ENCODE results near the gene HS6ST3.

The HS6ST3 gene

DNA sequence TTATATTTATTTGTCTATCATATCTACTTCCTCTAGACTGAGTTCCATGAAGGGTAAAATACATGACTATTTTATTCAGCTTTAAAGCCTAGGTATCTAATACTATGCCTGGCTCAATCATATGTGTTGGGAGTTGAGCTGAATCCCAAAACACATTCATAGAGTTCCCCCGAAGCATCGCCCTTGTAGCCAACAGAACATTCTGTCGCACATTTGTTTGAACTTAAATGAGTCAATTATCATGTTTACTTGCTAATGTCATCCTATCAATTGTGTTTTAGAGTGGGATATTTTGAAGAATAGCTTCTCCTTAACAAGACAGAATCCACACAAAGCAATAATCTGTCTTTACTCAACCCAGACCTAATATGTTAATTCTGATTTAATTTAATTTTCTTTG is 252.4 kb downstream of the HS6ST3 start:
- no peak for DNase-seq

- DNase-seq, result no peak
Measured at GRCh38 chr13:96342852-96343465, 253.1 kb downstream of the HS6ST3 start.

DNA sequence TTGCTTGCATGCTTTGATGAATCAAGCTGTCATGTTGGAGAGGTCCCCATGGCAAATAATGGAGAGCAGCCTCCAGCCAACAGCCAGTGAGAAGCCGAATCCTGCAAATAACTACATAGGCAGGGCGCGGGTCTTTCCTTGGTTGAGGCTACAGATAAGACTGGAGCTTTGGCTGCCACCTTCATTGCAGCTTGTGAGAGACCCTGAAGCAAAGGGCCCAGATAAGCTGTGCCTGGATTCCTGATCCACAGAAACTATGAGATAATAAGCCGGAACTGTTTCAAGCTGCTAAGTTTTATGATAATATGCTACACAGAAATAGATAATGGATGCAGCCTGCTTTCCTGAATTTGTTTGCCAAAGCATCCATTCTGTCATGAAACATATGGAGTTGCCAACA is 257.0 kb downstream of the HS6ST3 start:
- no peak for DNase-seq

GRCh38 chr13:96373597-96373996 is 283.7 kb downstream of the HS6ST3 start:
- no peak for DNase-seq

DNA sequence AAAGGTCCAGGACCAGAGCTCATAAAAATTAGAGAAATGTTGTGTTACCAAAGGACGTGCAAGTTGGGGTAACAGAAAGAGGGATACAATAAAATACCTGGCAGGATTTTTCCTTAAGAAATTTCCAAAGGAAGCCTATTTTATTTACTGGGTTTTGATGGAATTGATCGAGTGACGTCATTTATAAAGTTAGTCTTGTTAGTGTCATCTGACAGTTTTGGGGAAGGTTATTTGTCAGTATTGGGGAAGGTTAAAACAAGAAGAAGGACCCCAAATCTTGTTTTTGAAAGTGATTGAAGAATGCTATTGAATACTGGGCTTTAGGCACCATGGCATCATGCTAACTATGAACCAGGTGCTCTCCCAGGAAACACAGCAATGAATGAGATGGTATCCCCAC is 287.9 kb downstream of the HS6ST3 start:
- no peak for DNase-seq

GRCh38 chr13:96379967-96380366 is 290.1 kb downstream of the HS6ST3 start:
- no peak for DNase-seq

DNA sequence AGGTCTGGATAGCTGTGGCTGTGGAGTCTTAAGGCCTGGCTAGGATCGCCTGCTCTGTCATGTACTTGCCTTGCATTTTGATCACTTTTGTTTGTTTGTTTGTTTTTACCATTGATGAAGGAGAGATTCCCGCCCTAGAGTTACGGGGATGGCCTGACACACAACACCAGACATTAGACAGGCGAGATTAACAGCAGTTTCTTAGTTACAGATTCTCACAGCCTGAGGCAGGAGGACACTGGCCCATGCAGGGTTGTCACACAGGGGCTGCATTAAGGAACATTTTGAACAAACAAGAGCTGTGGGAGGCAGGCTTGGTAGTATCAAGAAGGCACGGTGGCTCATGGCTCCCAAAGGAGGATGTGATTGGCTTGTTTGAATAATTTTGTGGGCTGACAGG is 291.8 kb downstream of the HS6ST3 start:
- DNase-seq, result no peak

DNA sequence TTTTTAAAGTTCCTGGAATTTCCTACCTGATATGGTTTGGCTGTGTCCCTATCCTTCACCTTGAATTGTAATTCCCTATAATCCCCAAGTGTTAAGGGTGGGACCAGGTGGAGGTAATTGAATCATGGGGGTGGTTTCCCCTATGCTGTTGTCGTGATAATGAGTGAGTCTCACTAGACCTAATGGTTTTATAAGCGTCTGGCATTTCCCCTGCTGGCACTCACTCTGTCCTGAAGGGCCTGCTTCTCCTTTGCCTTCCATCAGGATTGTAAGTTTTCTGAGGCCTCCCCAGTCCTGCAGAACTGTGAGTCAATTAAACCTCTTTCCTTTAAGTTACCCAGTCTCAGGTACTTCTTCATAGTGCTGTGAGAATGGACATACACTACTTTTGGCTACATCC is 298.7 kb downstream of the HS6ST3 start:
- DNase-seq, result no peak

GRCh38 chr13:96391606-96392005 is 301.7 kb downstream of the HS6ST3 start:
- no peak for DNase-seq

- DNase-seq, result no peak
Measured at GRCh38 chr13:96397807-96398206, 307.9 kb downstream of the HS6ST3 start.

- no peak for DNase-seq
Measured at GRCh38 chr13:96398486-96398885, 308.6 kb downstream of the HS6ST3 start.

DNA sequence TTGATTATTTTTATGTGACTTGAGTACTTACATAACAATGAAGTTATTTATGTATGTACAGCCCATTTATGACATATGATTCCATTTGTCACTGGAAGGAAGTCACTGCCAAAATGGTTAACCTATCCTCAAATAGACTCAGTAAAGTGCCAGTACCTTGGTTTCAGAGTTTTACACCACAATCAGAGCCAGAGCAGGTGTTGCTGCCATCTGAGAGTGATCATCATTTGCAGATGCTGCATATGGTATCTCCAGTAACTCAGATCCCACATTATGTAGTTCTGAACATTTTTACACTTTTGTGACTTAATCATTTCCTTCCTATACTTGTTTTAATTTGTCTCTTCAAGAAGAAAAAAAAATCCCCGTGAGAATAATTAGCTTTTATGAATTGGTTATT is 313.3 kb downstream of the HS6ST3 start:
- DNase-seq, result no peak

- no peak for DNase-seq
Measured at GRCh38 chr13:96403651-96404050, 313.7 kb downstream of the HS6ST3 start.

DNA sequence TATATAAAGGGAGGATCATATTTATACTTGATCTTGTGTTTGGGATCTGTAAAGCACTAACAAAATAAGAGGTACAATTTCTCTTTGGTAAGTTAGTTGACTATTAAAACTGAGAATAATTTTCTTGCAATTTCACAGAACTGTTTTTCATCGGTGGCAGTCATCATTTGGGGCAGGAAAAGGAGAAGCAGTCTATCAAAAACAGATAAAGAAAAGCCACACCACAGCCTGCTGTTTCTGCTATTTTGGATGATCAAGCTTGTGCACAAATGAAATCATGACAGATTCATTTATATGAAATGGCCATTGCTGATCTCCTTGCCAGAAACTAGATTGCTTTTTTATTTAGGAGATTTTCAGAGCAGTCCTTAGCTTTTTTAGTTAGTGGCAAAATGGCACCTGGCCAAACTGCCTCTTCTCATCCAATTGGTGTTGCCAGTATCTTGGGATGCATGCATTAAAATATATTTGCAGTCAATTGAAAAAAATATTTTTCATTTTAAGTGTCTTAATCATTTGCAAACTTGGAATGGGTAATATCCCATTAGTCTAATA is 326.0 kb downstream of the HS6ST3 start:
- DNase-seq, result no peak

GRCh38 chr13:96417939-96418685 is 328.2 kb downstream of the HS6ST3 start:
- DNase-seq, result no peak

DNA sequence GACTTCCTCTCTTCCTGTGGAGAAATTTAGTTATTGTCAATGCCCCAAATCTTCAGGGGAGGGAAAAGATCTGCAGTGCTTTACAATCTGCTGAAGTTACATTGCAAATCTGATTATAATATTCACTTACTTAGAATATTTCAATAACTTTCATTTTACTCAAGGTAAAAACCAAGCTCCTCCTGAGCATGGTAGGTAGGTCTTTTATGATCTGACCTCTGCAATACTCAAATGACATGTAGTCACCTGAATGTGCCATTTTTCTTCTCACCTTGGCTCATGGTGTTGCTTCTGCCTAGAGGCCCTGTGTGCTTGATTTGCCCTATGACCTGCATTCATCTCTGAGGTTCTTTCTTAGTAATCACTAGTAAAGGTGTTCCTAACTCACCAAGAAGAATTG is 331.4 kb downstream of the HS6ST3 start:
- DNase-seq, result no peak

GRCh38 chr13:96422002-96422401 is 332.1 kb downstream of the HS6ST3 start:
- DNase-seq, result no peak

DNA sequence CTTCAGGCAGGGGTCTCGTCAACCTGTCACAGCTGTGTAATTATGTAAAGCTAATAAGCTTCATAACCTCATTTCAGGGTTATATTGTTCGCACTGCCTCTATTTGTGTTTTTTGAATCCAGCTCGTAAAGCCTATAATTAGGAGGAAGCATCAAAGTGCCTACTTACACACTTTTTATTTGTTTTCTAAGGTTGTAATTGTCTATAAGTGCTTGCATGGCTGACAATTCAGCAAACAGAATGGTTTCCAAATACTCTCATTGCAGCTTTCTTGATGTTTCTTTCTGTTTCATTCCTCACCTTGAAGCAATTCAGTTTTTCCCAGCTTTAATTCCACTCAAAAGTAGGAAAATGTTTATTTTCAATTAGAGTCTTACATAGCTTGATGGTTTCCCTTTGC is 336.3 kb downstream of the HS6ST3 start:
- no peak for DNase-seq

- no peak for DNase-seq
Measured at GRCh38 chr13:96428911-96429310, 339.0 kb downstream of the HS6ST3 start.

DNA sequence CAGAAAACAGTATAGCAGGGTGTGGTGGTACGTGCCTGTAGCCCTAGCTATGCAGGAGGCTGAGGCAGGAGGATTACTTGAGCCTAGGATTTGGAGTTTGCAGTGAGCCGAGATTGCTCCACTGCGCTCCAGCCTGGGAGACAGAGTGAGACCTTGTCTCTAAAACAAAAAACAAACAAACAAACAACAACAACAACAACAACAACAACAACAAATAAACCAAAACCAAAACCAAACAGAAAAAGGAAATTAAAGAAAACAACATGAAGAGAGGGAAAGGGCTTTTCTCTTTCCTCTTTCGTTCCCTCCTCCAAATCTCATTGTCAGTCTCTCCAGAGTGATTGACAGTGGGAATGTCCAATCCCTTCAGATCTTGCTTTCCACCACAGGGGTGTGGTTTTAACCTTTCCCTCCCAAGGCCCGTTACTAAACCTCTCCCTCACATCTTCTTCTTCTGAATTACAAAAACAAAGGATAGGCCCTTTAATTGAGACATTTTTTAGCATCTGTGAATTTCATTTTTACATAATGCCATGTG is 341.2 kb downstream of the HS6ST3 start:
- no peak for DNase-seq

GRCh38 chr13:96444676-96445075 is 354.8 kb downstream of the HS6ST3 start:
- no peak for DNase-seq

GRCh38 chr13:96449920-96450319 is 360.0 kb downstream of the HS6ST3 start:
- no peak for DNase-seq

GRCh38 chr13:96450326-96451020 is 360.6 kb downstream of the HS6ST3 start:
- DNase-seq, result no peak

DNA sequence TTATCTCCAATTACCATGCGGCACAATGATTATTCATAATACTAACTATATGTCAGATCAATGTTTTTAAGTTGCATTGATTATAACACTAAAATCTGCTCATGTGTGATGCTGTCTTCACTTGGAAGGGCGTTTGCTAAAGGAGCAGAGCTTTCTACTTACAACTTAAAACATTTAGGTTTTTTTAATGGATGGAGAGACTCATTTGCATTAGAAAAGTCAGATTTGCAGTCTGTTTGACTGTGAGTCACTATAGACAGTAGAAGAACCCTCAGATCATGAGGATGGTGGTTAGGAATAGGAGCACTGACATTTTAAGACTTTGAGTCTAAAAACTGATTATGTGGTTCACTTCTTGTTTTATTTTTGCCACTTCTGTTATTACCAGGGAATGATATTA is 364.6 kb downstream of the HS6ST3 start:
- DNase-seq, result no peak

All from NCI-H2171 (cell line).